ENCODE data around the gene TDG.

TDG gene

GRCh38 chr12:103965590-103966504 is at the start of gene TDG:
Gene TDG, plus strand, starts transcription at chr12:103965872. Its CDS starts 166 bp downstream, at chr12:103966038.
- DNase-seq (ENCODE audit: low read depth), result peak; percentile 97

- DNase-seq (ENCODE audit: low read depth), result no peak
Observed at GRCh38 chr12:103917873-103918272, 47.8 kb upstream of the TDG start.

- peak; percentile 29 for DNase-seq (ENCODE audit: low read depth)
Observed at GRCh38 chr12:103924761-103925641, 40.7 kb upstream of the TDG start.

- DNase-seq (ENCODE audit: low read depth), result peak; percentile 54
Observed at GRCh38 chr12:103928682-103929045, 37.0 kb upstream of the TDG start.

- peak; percentile 81 for DNase-seq (ENCODE audit: low read depth)
Observed at GRCh38 chr12:103929046-103929783, 36.5 kb upstream of the TDG start.

- no peak for DNase-seq (ENCODE audit: low read depth)
Observed at GRCh38 chr12:103929784-103930033, 36.0 kb upstream of the TDG start.

GRCh38 chr12:103930034-103930786 is 35.5 kb upstream of the TDG start, which contains the start of gene HSP90B1:
Gene HSP90B1, plus strand, starts transcription at chr12:103930410. Its CDS starts 106 bp downstream, at chr12:103930516.
- peak; percentile 99 for DNase-seq (ENCODE audit: low read depth)

- DNase-seq (ENCODE audit: low read depth), result no peak
Observed at GRCh38 chr12:103930787-103931735, 34.6 kb upstream of the TDG start.

GRCh38 chr12:103933237-103933636 is 32.4 kb upstream of the TDG start:
- DNase-seq (ENCODE audit: low read depth), result no peak

GRCh38 chr12:103936679-103937078 is 29.0 kb upstream of the TDG start:
- no peak for DNase-seq (ENCODE audit: low read depth)

GRCh38 chr12:103944964-103945363 is 20.7 kb upstream of the TDG start:
- no peak for DNase-seq (ENCODE audit: low read depth)

GRCh38 chr12:103947871-103948555 is 17.7 kb upstream of the TDG start:
- DNase-seq (ENCODE audit: low read depth), result no peak

GRCh38 chr12:103948746-103949406 is 16.8 kb upstream of the TDG start:
- DNase-seq (ENCODE audit: low read depth), result no peak

GRCh38 chr12:103952497-103952896 is 13.2 kb upstream of the TDG start:
- DNase-seq (ENCODE audit: low read depth), result no peak

- no peak for DNase-seq (ENCODE audit: low read depth)
Observed at GRCh38 chr12:103955811-103956508, 9.7 kb upstream of the TDG start.

GRCh38 chr12:103956509-103957027 is 9.1 kb upstream of the TDG start:
- no peak for DNase-seq (ENCODE audit: low read depth)

- DNase-seq (ENCODE audit: low read depth), result no peak
Observed at GRCh38 chr12:103957865-103958388, 7.7 kb upstream of the TDG start.

- DNase-seq (ENCODE audit: low read depth), result no peak
Observed at GRCh38 chr12:103958621-103959020, 7.1 kb upstream of the TDG start.

Data from T-helper 22 cell (primary cell).